ENCODE results near the gene PGAP2. TPM values are rescaled to one million over a fixed set of nuclear protein-coding genes. Genes with fewer than 3 reads are reported as not detected.
"Not testable (repeated sequence)": the region's sequence is repeated elsewhere in the genome, so short reads cannot be mapped to it uniquely, and the experiment has no call there.

PGAP2 gene
- total RNA-seq, 1 experiment from 2014 or later = 27.2 TPM

- Mint-ChIP-seq H3K4me1 (ENCODE audit: insufficient read depth, unreplicated experiment) (peaks cover 15% of the 10 kb centered on the region), H3K27me3 (ENCODE audit: insufficient read depth, unreplicated experiment) (no peaks in the 10 kb centered on the region), H3K4me3 (ENCODE audit: unreplicated experiment) (peak overlapping the region; percentile 81), H3K9me3 (ENCODE audit: unreplicated experiment) (no peaks in the 10 kb centered on the region), H3K27ac (ENCODE audit: low read depth, unreplicated experiment) (no peak overlapping the region), H3K36me3 (ENCODE audit: insufficient read depth, unreplicated experiment) (no peaks in the 10 kb centered on the region)
- intact Hi-C loops (cut with micrococcal nuclease) = loop anchor here (2.0 to 10.0 kb wide), 3 partner anchors 62 to 354 kb away; no protein-coding TSS in a partner anchor
- peak; percentile 76 for DNase-seq (ENCODE audit: unreplicated experiment)
- TF ChIP-seq CTCF (IDR thresholded peaks at IDR 0.05; ENCODE audit: unreplicated experiment) = peak; percentile 50
- no TSS peak for BruUV-seq (replicated peaks)
- POLR2A ChIA-PET = interaction anchor here (0.6 to 4.7 kb wide), 14 partner anchors 9 to 1698 kb away, joined by 3 to 61 read pairs (median 3); partner anchors contain the start of genes NUP98 and RHOG
- CTCF ChIA-PET = interaction anchor here (0.6 to 5.6 kb wide), 28 partner anchors 10 to 1986 kb away, joined by 3 to 43 read pairs (median 5); partner anchors contain the start of genes NUP98, RHOG and STIM1
These were observed 682 bp downstream of the PGAP2 start for GRCh38 chr11:3808861-3809623.

GRCh38 chr11:3809624-3809928 is 1.2 kb downstream of the PGAP2 start:
- intact Hi-C loops (cut with micrococcal nuclease) = loop anchor here (2.0 to 10.0 kb wide), 3 partner anchors 63 to 355 kb away; no protein-coding TSS in a partner anchor
- no peak overlapping the region for H3K27ac Mint-ChIP-seq (ENCODE audit: low read depth, unreplicated experiment)
- TF ChIP-seq CTCF (IDR thresholded peaks at IDR 0.05; ENCODE audit: unreplicated experiment) = no peak
- H3K36me3 Mint-ChIP-seq (ENCODE audit: insufficient read depth, unreplicated experiment) = no peaks in the 10 kb centered on the region
- POLR2A ChIA-PET = interaction anchor here (0.7 to 4.7 kb wide), 8 partner anchors 10 to 103 kb away, joined by 3 to 61 read pairs (median 3); partner anchors contain the start of genes NUP98 and RHOG
- CTCF ChIA-PET = interaction anchor here (0.6 to 5.6 kb wide), 21 partner anchors 10 to 1985 kb away, joined by 3 to 43 read pairs (median 7); partner anchors contain the start of genes NUP98, RHOG and STIM1
- DNase-seq (ENCODE audit: unreplicated experiment) = no peak
- H3K9me3 Mint-ChIP-seq (ENCODE audit: unreplicated experiment) = no peaks in the 10 kb centered on the region
- H3K4me3 Mint-ChIP-seq (ENCODE audit: unreplicated experiment) = no peak overlapping the region
- no peaks in the 10 kb centered on the region for H3K27me3 Mint-ChIP-seq (ENCODE audit: insufficient read depth, unreplicated experiment)
- peaks cover 15% of the 10 kb centered on the region for H3K4me1 Mint-ChIP-seq (ENCODE audit: insufficient read depth, unreplicated experiment)
- no TSS peak for BruUV-seq (replicated peaks)

- ChIA-PET POLR2A (interaction anchor here (0.5 to 2.0 kb wide), 3 partner anchors 31 to 262 kb away, joined by 3 to 7 read pairs (median 4); partner anchors contain the start of gene RHOG), CTCF (interaction anchor here (0.6 to 5.6 kb wide), 8 partner anchors 9 to 262 kb away, joined by 4 to 43 read pairs (median 10); partner anchors contain the start of genes NUP98 and RHOG)
- no TSS peak for BruUV-seq (replicated peaks)
- no peaks in the 10 kb centered on the region for H3K9me3 Mint-ChIP-seq (ENCODE audit: unreplicated experiment)
- no peak overlapping the region for H3K4me3 Mint-ChIP-seq (ENCODE audit: unreplicated experiment)
- H3K36me3 Mint-ChIP-seq (ENCODE audit: insufficient read depth, unreplicated experiment) = no peaks in the 10 kb centered on the region
- intact Hi-C loops (cut with micrococcal nuclease) = no loop called here
- TF ChIP-seq CTCF (IDR thresholded peaks at IDR 0.05; ENCODE audit: unreplicated experiment) = no peak
- peaks cover 15% of the 10 kb centered on the region for H3K4me1 Mint-ChIP-seq (ENCODE audit: insufficient read depth, unreplicated experiment)
- no peaks in the 10 kb centered on the region for H3K27me3 Mint-ChIP-seq (ENCODE audit: insufficient read depth, unreplicated experiment)
- DNase-seq (ENCODE audit: unreplicated experiment) = no peak
- peak overlapping the region; percentile 66 for H3K27ac Mint-ChIP-seq (ENCODE audit: low read depth, unreplicated experiment)
These were observed 2.1 kb downstream of the PGAP2 start for GRCh38 chr11:3810446-3810845.

- no peak for TF ChIP-seq CTCF (IDR thresholded peaks at IDR 0.05; ENCODE audit: unreplicated experiment)
- no TSS peak for BruUV-seq (replicated peaks)
- POLR2A ChIA-PET = interaction anchor here (0.5 to 1.2 kb wide), 2 partner anchors 43 to 261 kb away, joined by 3 to 4 read pairs; no protein-coding TSS in a partner anchor
- Mint-ChIP-seq H3K36me3 (ENCODE audit: insufficient read depth, unreplicated experiment) (no peaks in the 10 kb centered on the region), H3K27ac (ENCODE audit: low read depth, unreplicated experiment) (peak overlapping the region; percentile 66), H3K9me3 (ENCODE audit: unreplicated experiment) (no peaks in the 10 kb centered on the region), H3K4me1 (ENCODE audit: insufficient read depth, unreplicated experiment) (peaks cover 15% of the 10 kb centered on the region), H3K4me3 (ENCODE audit: unreplicated experiment) (no peak overlapping the region), H3K27me3 (ENCODE audit: insufficient read depth, unreplicated experiment) (no peaks in the 10 kb centered on the region)
- intact Hi-C loops (cut with micrococcal nuclease) = no loop called here
- CTCF ChIA-PET = interaction anchor here (0.6 to 5.6 kb wide), 7 partner anchors 9 to 261 kb away, joined by 4 to 43 read pairs (median 7); partner anchors contain the start of gene NUP98
- no peak for DNase-seq (ENCODE audit: unreplicated experiment)
These were observed 2.6 kb downstream of the PGAP2 start for GRCh38 chr11:3810951-3811350.

GRCh38 chr11:3814832-3815231 is 6.5 kb downstream of the PGAP2 start:
- DNase-seq (ENCODE audit: unreplicated experiment); intact Hi-C loops (cut with micrococcal nuclease); H3K27ac Mint-ChIP-seq (ENCODE audit: low read depth, unreplicated experiment); BruUV-seq (replicated peaks); H3K36me3 Mint-ChIP-seq (ENCODE audit: insufficient read depth, unreplicated experiment); H3K9me3 Mint-ChIP-seq (ENCODE audit: unreplicated experiment); H3K4me3 Mint-ChIP-seq (ENCODE audit: unreplicated experiment); H3K27me3 Mint-ChIP-seq (ENCODE audit: insufficient read depth, unreplicated experiment); H3K4me1 Mint-ChIP-seq (ENCODE audit: insufficient read depth, unreplicated experiment): not testable (repeated sequence)
- CTCF ChIA-PET = interaction anchor here (1.3 kb wide), 1 partner anchor 22 kb away, joined by 3 read pairs; no protein-coding TSS in a partner anchor
- POLR2A ChIA-PET = interaction anchor here (0.7 kb wide), 1 partner anchor 80 kb away, joined by 3 read pairs; no protein-coding TSS in a partner anchor
